Endothelial cell of umbilical vein (primary cell): Measurements from ENCODE around the gene WDR89. TPM values are rescaled to one million over a fixed set of nuclear protein-coding genes. Genes with fewer than 3 reads are reported as not detected.

Experiments
- BruUV-seq: library from RNA; stranded (reverse); fragments of 400-500 nt; replicated peaks from 2 replicates; lab custom pipeline; 2021; lab: Mats Ljungman, UMichigan
- CTCF ChIA-PET: fragments of 300-600, 350-600 bp; sonication (Branson Sonifier 250); formaldehyde crosslinking; loops from one replicate; lab custom pipeline; 2021; ENCODE audit warnings: antibody characterized with exemption, inconsistent platforms; lab: Charles Lee
- POLR2A ChIA-PET: fragments of 300-600, 350-600 bp; sonication (Branson Sonifier 250); formaldehyde crosslinking; loops from one replicate; lab custom pipeline; 2021; ENCODE audit warnings: antibody characterized with exemption, inconsistent platforms; lab: Charles Lee
- DNase-seq: peaks from one replicate; pipeline ENCODE4 v3.0.0-alpha.2; 2011; ENCODE audit warnings: low read depth, low spot score
- FAIRE-seq: peaks from 2 replicates; lab custom pipeline; 2011; peaks lifted over from hg19 to GRCh38; lab: Jason Lieb, UNC
- H2AFZ ChIP-seq: 2 replicates; pipeline ENCODE4 v1.6.0; 2012; ENCODE audit warnings: low read depth, low read length, control low read depth, inconsistent platforms
- H3K27ac ChIP-seq: 2 replicates; pipeline ENCODE4 v1.5.1; 2011; ENCODE audit warnings: low read depth, mild to moderate bottlenecking, control low read depth, low read length, moderate library complexity; ENCODE audit not compliant: insufficient read depth
- H3K27me3 ChIP-seq, 2 experiments: 2 replicates each; pipeline versions ENCODE4 v1.6.0 to v1.6.1; 2011; ENCODE audit warnings: low read length in 2 of 2, mixed read lengths in 1 of 2; ENCODE audit not compliant: control insufficient read depth in 2 of 2, insufficient read depth in 2 of 2
- H3K36me3 ChIP-seq, 2 experiments: 2 replicates in 1 of 2; 3 replicates in 1 of 2; pipeline ENCODE4 v1.5.1; 2011; ENCODE audit warnings: low read length in 2 of 2, mild to moderate bottlenecking in 1 of 2, moderate library complexity in 1 of 2; ENCODE audit not compliant: control insufficient read depth in 2 of 2, insufficient read depth in 2 of 2; ENCODE audit errors: extremely low read depth in 1 of 2
- H3K4me1 ChIP-seq: 3 replicates; pipeline ENCODE4 v1.5.1; 2011; ENCODE audit warnings: mild to moderate bottlenecking, low read length; ENCODE audit not compliant: control insufficient read depth, insufficient read depth; ENCODE audit errors: extremely low read depth
- H3K4me2 ChIP-seq: 2 replicates; pipeline ENCODE4 v1.6.1; 2011; ENCODE audit warnings: low read length, control low read depth, mixed read lengths; ENCODE audit not compliant: insufficient read depth
- H3K4me3 ChIP-seq, 3 experiments: fragments of 200-600 bp in 1 of 3; sonication (generic), shearing (Covaris generic) in 1 of 3; replicated peaks in 1 of 3; 2 replicates each; pipeline ENCODE4 v1.5.1; 2011 to 2016; ENCODE audit warnings: control low read depth in 3 of 3, low read length in 3 of 3, mild to moderate bottlenecking in 2 of 3, inconsistent platforms in 1 of 3, low read depth in 1 of 3, moderate library complexity in 1 of 3; ENCODE audit not compliant: insufficient read depth in 1 of 3
- H3K79me2 ChIP-seq: 2 replicates; pipeline ENCODE4 v1.6.0; 2012; ENCODE audit warnings: low read length, inconsistent platforms; ENCODE audit not compliant: control insufficient read depth, insufficient read depth
- H3K9ac ChIP-seq: replicated peaks from 2 replicates; pipeline ENCODE3; 2011; ENCODE audit warnings: low read length, control low read depth; ENCODE audit not compliant: insufficient read depth; ENCODE audit errors: extremely low read depth
- H3K9me1 ChIP-seq: replicated peaks from 3 replicates; pipeline ENCODE4 v1.6.0; 2011; ENCODE audit warnings: mild to moderate bottlenecking, low read length; ENCODE audit not compliant: control insufficient read depth, insufficient read depth; ENCODE audit errors: extremely low read depth
- H3K9me3 ChIP-seq: replicated peaks from 2 replicates; pipeline ENCODE4 v1.5.1; 2012; ENCODE audit warnings: low read length, inconsistent platforms; ENCODE audit not compliant: control insufficient read depth, insufficient read depth
- H4K20me1 ChIP-seq: replicated peaks from 2 replicates; pipeline ENCODE3; 2011; ENCODE audit warnings: mild to moderate bottlenecking, low read length; ENCODE audit not compliant: control insufficient read depth, insufficient read depth; ENCODE audit errors: extremely low read depth
- EZH2 ChIP-seq: IDR thresholded peaks from 2 replicates; pipeline ENCODE4 v1.6.1; 2012; ENCODE audit warnings: borderline replicate concordance, low read depth, mild to moderate bottlenecking, moderate library complexity, low read length, inconsistent platforms; ENCODE audit not compliant: severe bottlenecking
- FOS ChIP-seq: IDR thresholded peaks from 2 replicates; pipeline ENCODE4 v1.6.1; 2011; ENCODE audit warnings: mild to moderate bottlenecking, low read length, moderate library complexity, borderline replicate concordance; ENCODE audit not compliant: insufficient read depth
- dilution Hi-C: fragments of 300-500 bp; cut with MboI; formaldehyde crosslinking; loops from one replicate; pipeline ENCODE4 v1.15.0; 2019; ENCODE audit warnings: low sequenced_read_pairs; ENCODE audit not compliant: extremely low pct_ligation_motif_present
- intact Hi-C: fragments of 100-400 bp; cut with micrococcal nuclease; formaldehyde crosslinking; loops from one replicate; pipeline ENCODE4 v1.10.0; 2022
- polyA plus RNA-seq, 4 experiments: library from polyadenylated mRNA; depleted of rRNA in 3 of 4; stranded (reverse) in 3 of 4; unstranded in 1 of 4; fragments of >200 nt; gene quantifications; 2 replicates each; pipeline versions ENCODE4 v1.2.1 to v1.2.3, GENCODE V29; 2011 to 2012; ENCODE audit warnings: missing spikeins in 1 of 4
- small RNA-seq: library from RNA; depleted of rRNA; stranded (forward); fragments of <200 nt; gene quantifications from one replicate; pipeline ENCODE3, GENCODE V24; 2012; ENCODE audit warnings: low replicate concordance, low read depth; ENCODE audit not compliant: insufficient read depth, insufficient read length
- total RNA-seq: library from RNA; stranded (reverse); gene quantifications from 2 replicates; pipeline ENCODE4 v1.2.3, GENCODE V29; 2021

Gene WDR89
- total and polyA plus RNA-seq, 2 donors (not counting 3 experiments of a cell fraction or from before 2014, with no cell fraction given) = 3.5 to 10.7 TPM

- dilution Hi-C loops (no loop called here), intact Hi-C loops (no loop called here)
- POLR2A ChIA-PET = no interaction called here
- Histone ChIP-seq H2AFZ (no peak overlapping the region), H3K79me2 (peaks cover 2% of the 10 kb centered on the region), H3K4me3 (no peak overlapping the region), H3K9me3 (no peaks in the 10 kb centered on the region), H3K27me3 (no peaks in the 10 kb centered on the region), H3K4me2 (no peak overlapping the region), H4K20me1 (no peaks in the 10 kb centered on the region), H3K36me3 (no peaks in the 10 kb centered on the region), H3K27ac (no peak overlapping the region), H3K9me1 (no peaks in the 10 kb centered on the region), H3K4me1 (peaks cover 8% of the 10 kb centered on the region), H3K9ac (no peak overlapping the region)
- DNase-seq (no peak), FAIRE-seq (no peak)
- TF ChIP-seq FOS = no peak
- no peak for TF ChIP-seq EZH2
- CTCF ChIA-PET = no interaction called here
- BruUV-seq = no TSS peak
Measured at GRCh38 chr14:63547798-63548335, 93.8 kb downstream of the WDR89 start.

Small RNA genes lying within 50 kb of the gene (small RNA-seq; reads per million reads assigned to genes)
- gene RF00012 (not detected), gene RF00019 (not detected), gene RNU6-1162P (not detected), gene RNU6-597P (not detected)

Other genes starting within 250 kb of the WDR89 start
- gene PPP2R5E, start 98.5 kb downstream of the WDR89 start, total RNA-seq = 51.1 and 52.5 TPM in 2 replicates
- gene PPP2R5E, start 98.5 kb downstream of the WDR89 start, polyA plus RNA-seq = 3.7 and 4.9 TPM in 2 replicates
- 7.6 and 7.9 TPM in 2 replicates for gene SGPP1, start 86.2 kb upstream of the WDR89 start, total RNA-seq
- gene SGPP1, start 86.2 kb upstream of the WDR89 start, polyA plus RNA-seq = 4.5 and 6.2 TPM in 2 replicates
- 42.7 and 53.7 TPM in 2 replicates for gene SYNE2, start 211.1 kb upstream of the WDR89 start, total RNA-seq
- 16.0 and 17.6 TPM in 2 replicates for gene SYNE2, start 211.1 kb upstream of the WDR89 start, polyA plus RNA-seq